Measurements from ENCODE around the gene SEMG1. TPM values are rescaled to one million over a fixed set of nuclear protein-coding genes. Genes with fewer than 3 reads are reported as not detected.
A peak's percentile ranks its signal among the peaks of the same experiment; 100 is the strongest.

SEMG1 gene
- polyA plus RNA-seq, 1 donor (not counting 4 experiments of a cell fraction or from before 2014, with no cell fraction given): not detected

GRCh38 chr20:45235995-45236394, 29.2 kb downstream of the SEMG1 start:
- Histone ChIP-seq H3K9me3 (ENCODE audit: control insufficient read depth, low read depth, low read length) (no peaks in the 10 kb centered on the region), H3K4me2 (ENCODE audit: control insufficient read depth, extremely low read depth, insufficient read depth, low read depth, low read length) (no peak overlapping the region), H3K27me3 (ENCODE audit: control insufficient read depth, extremely low read depth, insufficient read depth, low read length) (peaks cover 5% of the 10 kb centered on the region), H3K27ac (ENCODE audit: control insufficient read depth, insufficient read depth, low read length) (no peak overlapping the region), H3K9me1 (ENCODE audit: control insufficient read depth, extremely low read depth, insufficient read depth, low read length) (no peaks in the 10 kb centered on the region), H3K9ac (ENCODE audit: control insufficient read depth, extremely low read depth, insufficient read depth, low read length) (no peak overlapping the region), H3K36me3 (ENCODE audit: control insufficient read depth in 2 of 2, extremely low read depth in 1 of 2, insufficient read depth in 2 of 2, low read length in 2 of 2) (no peaks in the 10 kb centered on the region), H2AFZ (ENCODE audit: control insufficient read depth, low read length) (no peak overlapping the region), H3K4me3 (ENCODE audit: control insufficient read depth in 2 of 3, extremely low read depth in 1 of 3, insufficient read depth in 2 of 3, low read depth in 1 of 3, low read length in 3 of 3) (no peak overlapping the region), H3K4me1 (ENCODE audit: control insufficient read depth, extremely low read depth, insufficient read depth, low read length) (no peaks in the 10 kb centered on the region), H3K79me2 (ENCODE audit: control insufficient read depth, insufficient read depth, low read length) (no peaks in the 10 kb centered on the region), H4K20me1 (ENCODE audit: control insufficient read depth, extremely low read depth, insufficient read depth, low read length) (no peaks in the 10 kb centered on the region)
- dilution Hi-C loops (cut with MboI; ENCODE audit: extremely low pct_ligation_motif_present, low sequenced_read_pairs): no loop called here
- DNase-seq (ENCODE audit: low read depth, low spot score) (no peak), FAIRE-seq (no peak)
- TF ChIP-seq, protein P1, sequence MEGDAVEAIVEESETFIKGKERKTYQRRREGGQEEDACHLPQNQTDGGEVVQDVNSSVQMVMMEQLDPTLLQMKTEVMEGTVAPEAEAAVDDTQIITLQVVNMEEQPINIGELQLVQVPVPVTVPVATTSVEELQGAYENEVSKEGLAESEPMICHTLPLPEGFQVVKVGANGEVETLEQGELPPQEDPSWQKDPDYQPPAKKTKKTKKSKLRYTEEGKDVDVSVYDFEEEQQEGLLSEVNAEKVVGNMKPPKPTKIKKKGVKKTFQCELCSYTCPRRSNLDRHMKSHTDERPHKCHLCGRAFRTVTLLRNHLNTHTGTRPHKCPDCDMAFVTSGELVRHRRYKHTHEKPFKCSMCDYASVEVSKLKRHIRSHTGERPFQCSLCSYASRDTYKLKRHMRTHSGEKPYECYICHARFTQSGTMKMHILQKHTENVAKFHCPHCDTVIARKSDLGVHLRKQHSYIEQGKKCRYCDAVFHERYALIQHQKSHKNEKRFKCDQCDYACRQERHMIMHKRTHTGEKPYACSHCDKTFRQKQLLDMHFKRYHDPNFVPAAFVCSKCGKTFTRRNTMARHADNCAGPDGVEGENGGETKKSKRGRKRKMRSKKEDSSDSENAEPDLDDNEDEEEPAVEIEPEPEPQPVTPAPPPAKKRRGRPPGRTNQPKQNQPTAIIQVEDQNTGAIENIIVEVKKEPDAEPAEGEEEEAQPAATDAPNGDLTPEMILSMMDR (optimal IDR thresholded peaks at IDR 0.05 in 1 of 3, IDR thresholded peaks at IDR 0.05 in 1 of 3, conservative IDR thresholded peaks at IDR 0.05 in 1 of 3; ENCODE audit: extremely low read depth in 1 of 3, insufficient read depth in 2 of 3, low read length in 3 of 3): peak; percentile 71 to 81 (median 72)
- TF ChIP-seq EZH2 (IDR thresholded peaks at IDR 0.05; ENCODE audit: low read length): no peak

- dilution Hi-C loops (cut with MboI; ENCODE audit: extremely low pct_ligation_motif_present, low sequenced_read_pairs): no loop called here
- Histone ChIP-seq H2AFZ (ENCODE audit: control insufficient read depth, low read length) (no peak overlapping the region), H3K4me2 (ENCODE audit: control insufficient read depth, extremely low read depth, insufficient read depth, low read depth, low read length) (no peak overlapping the region), H3K9ac (ENCODE audit: control insufficient read depth, extremely low read depth, insufficient read depth, low read length) (no peak overlapping the region), H3K4me3 (ENCODE audit: control insufficient read depth in 2 of 3, extremely low read depth in 1 of 3, insufficient read depth in 2 of 3, low read depth in 1 of 3, low read length in 3 of 3) (no peak overlapping the region), H3K27me3 (ENCODE audit: control insufficient read depth, extremely low read depth, insufficient read depth, low read length) (peaks cover 5% of the 10 kb centered on the region), H3K9me3 (ENCODE audit: control insufficient read depth, low read depth, low read length) (no peaks in the 10 kb centered on the region), H3K9me1 (ENCODE audit: control insufficient read depth, extremely low read depth, insufficient read depth, low read length) (no peaks in the 10 kb centered on the region), H4K20me1 (ENCODE audit: control insufficient read depth, extremely low read depth, insufficient read depth, low read length) (no peaks in the 10 kb centered on the region), H3K4me1 (ENCODE audit: control insufficient read depth, extremely low read depth, insufficient read depth, low read length) (no peaks in the 10 kb centered on the region), H3K36me3 (ENCODE audit: control insufficient read depth in 2 of 2, extremely low read depth in 1 of 2, insufficient read depth in 2 of 2, low read length in 2 of 2) (no peaks in the 10 kb centered on the region), H3K27ac (ENCODE audit: control insufficient read depth, insufficient read depth, low read length) (no peak overlapping the region), H3K79me2 (ENCODE audit: control insufficient read depth, insufficient read depth, low read length) (no peaks in the 10 kb centered on the region)
- FAIRE-seq (no peak), DNase-seq (ENCODE audit: low read depth, low spot score) (no peak)
- TF ChIP-seq, protein P1 (optimal IDR thresholded peaks at IDR 0.05 in 1 of 3, IDR thresholded peaks at IDR 0.05 in 1 of 3, conservative IDR thresholded peaks at IDR 0.05 in 1 of 3; ENCODE audit: extremely low read depth in 1 of 3, insufficient read depth in 2 of 3, low read length in 3 of 3): no peak
Measured at GRCh38 chr20:45238139-45238538, 31.3 kb downstream of the SEMG1 start.
